Activated CD8-positive, alpha-beta memory T cell treated with anti-CD3 and anti-CD28 coated beads, Interleukin-2, amount 50 U/mL, for 4 hours (primary cell): Measurements from ENCODE around the gene JUN.

Source experiments
- DNase-seq: peaks from one replicate; pipeline ENCODE4 v3.0.0-alpha.2; 2020

Gene JUN

GRCh38 chr1:58782178-58783089 is 1.4 kb downstream of the JUN start:
- DNase-seq: peak; percentile 56

GRCh38 chr1:58781541-58782177 is 2.2 kb downstream of the JUN start:
- DNase-seq: peak; percentile 40

- no peak for DNase-seq
These were observed 2.9 kb downstream of the JUN start for GRCh38 chr1:58780836-58781452.

GRCh38 chr1:58780411-58780810 is 3.4 kb downstream of the JUN start:
- no peak for DNase-seq

GRCh38 chr1:58779801-58780382 is 4.0 kb downstream of the JUN start:
- DNase-seq: no peak

GRCh38 chr1:58779059-58779754 is 4.6 kb downstream of the JUN start:
- no peak for DNase-seq

GRCh38 chr1:58778385-58779000 is 5.4 kb downstream of the JUN start:
- DNase-seq: no peak

- no peak for DNase-seq
These were observed 9.8 kb downstream of the JUN start for GRCh38 chr1:58774027-58774426.

GRCh38 chr1:58773406-58773840 is 10.4 kb downstream of the JUN start:
- no peak for DNase-seq

- no peak for DNase-seq
These were observed 14.0 kb downstream of the JUN start for GRCh38 chr1:58769809-58770320.

GRCh38 chr1:58768971-58769808 is 14.7 kb downstream of the JUN start:
- DNase-seq: peak; percentile 45

GRCh38 chr1:58768191-58768731 is 15.6 kb downstream of the JUN start:
- no peak for DNase-seq

GRCh38 chr1:58767143-58767542 is 16.7 kb downstream of the JUN start:
- no peak for DNase-seq

- DNase-seq: no peak
These were observed 18.4 kb downstream of the JUN start for GRCh38 chr1:58765441-58765840.

- no peak for DNase-seq
These were observed 18.8 kb downstream of the JUN start for GRCh38 chr1:58765006-58765405.

- no peak for DNase-seq
These were observed 19.4 kb downstream of the JUN start for GRCh38 chr1:58764294-58764978.

GRCh38 chr1:58763214-58763613 is 20.6 kb downstream of the JUN start:
- no peak for DNase-seq

GRCh38 chr1:58762806-58763205 is 21.0 kb downstream of the JUN start:
- DNase-seq: no peak

- DNase-seq: peak; percentile 46
These were observed 28.4 kb downstream of the JUN start for GRCh38 chr1:58755468-58755872.
